Retina (tissue), 1 donor: Measurements from ENCODE around the gene ZNF391.
"Not testable (repeated sequence)": the region's sequence is repeated elsewhere in the genome, so short reads cannot be mapped to it uniquely, and the experiment has no call there.

Experiments
- DNase-seq: peaks from one replicate; pipeline ENCODE4 v3.0.0-alpha.2; 2016

ZNF391 gene

DNA sequence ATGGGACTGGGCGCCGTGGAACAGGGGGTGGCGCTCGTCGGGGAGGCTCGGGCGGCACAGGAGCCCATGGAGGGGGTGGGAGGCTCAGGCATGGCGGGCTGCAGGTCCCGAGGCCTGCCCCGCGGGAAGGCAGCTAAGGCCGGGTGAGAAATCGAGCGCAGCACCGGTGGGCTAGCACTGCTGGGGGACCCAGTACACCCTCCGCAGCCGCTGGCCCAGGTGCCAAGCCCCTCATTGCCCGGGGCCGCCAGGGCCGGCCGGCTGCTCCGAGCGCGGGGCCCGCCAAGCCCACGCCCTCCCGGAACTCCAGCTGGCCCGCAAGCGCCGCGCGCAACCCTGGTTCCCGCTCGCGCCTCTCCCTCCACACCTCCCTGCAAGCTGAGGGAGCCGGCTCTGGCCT is 36.3 kb downstream of the ZNF391 start:
- not testable (repeated sequence) for DNase-seq

DNA sequence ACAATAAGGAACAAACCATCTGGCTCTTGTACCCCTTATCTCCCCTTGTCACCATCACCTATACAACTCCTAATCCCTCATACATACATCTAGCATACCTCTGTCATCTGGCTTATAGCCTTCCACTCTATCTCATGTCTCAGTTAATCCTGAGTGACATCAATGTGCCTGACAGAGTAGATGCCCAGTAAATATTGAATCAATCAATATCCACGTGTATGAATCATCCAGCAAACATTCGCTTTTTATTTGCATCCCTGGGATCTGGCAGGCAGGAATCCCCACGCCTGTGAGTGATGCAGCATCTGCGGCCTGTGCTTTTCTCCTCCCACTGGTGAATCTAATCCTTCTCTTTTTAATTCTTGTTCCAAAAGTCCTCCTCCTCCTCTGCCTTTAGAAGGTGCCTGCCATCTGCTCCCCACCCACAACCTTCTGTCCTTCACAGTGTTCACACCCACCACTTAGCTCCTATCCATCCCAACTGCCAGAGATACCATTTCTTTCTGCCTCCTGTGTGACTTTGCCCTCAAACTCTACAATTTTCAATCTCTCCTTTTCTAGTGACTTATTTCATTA is 37.6 kb downstream of the ZNF391 start:
- DNase-seq = no peak

DNA sequence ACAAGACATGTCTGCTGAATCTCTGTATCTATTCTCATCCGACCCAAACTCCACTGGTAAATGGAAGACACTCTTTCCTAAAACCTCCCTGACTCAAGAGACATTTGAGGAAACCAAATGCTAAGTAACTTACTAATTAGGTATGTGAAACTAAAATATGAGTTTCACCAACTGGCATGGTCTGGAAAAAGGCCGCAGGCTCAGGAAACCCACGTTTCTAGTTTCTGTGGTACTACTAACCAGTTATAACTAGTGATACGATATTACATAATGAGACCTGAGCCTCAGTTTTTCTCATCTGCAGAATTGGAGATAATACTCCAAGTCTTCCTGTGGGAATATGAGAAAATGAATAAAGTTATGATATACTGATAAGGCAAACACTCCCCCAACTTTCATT is 39.9 kb downstream of the ZNF391 start:
- no peak for DNase-seq

DNA sequence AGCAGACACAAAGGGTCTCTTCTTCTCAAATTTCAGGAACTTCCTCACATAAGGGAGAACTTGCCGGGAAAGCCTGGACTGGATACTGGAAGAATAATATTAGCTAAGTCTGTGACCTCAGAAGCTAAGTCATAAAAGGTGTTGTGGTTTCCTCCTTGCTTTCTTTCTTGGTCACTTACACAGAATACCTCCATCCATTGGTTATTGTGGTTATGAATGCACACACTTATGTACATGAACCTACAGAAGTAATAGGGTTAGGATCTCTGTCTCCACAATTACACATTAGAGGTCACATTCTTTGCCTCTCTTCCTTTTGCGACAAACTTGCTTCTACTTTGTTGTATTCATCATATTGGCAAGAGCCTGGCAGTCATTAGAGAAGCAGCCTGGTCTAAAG is 40.4 kb downstream of the ZNF391 start:
- no peak for DNase-seq

DNA sequence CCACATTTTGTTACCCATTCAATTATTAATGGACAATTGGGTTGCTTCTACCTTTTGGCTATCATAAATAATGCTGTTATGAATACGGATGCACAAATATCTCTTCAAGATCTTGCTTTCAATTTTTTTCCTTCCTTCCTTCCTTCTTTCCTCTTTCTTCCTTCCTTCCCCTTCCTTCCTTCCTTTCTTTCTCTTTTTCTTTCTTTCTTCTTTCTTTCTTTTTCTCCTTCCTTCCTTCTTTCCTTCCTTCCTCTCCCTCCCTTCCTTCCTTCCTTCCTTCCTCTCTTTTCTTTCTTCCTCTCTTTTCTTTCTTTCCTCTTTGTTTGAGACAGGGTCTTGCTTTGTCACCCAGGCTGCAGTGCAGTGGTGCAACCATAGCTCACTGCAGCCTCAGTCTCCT is 45.2 kb downstream of the ZNF391 start:
- no peak for DNase-seq

DNA sequence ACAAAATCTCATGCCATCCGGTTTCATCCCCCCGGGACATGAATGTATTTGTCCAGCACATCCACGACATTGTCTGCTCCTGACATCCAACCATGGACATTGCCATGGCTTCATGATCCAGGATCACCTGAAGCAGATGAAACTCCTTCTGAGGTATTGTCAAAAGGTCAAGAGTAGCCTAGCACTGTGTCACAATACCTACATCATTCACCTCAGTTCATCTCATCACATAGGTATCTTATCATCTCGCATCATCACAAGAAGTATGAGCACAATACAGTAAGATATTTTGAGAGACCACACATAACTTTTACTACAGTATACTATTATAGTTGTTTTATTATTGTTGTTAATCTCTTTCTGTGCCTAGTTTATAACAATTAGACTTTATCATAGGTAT is 50.8 kb downstream of the ZNF391 start:
- DNase-seq = no peak

DNA sequence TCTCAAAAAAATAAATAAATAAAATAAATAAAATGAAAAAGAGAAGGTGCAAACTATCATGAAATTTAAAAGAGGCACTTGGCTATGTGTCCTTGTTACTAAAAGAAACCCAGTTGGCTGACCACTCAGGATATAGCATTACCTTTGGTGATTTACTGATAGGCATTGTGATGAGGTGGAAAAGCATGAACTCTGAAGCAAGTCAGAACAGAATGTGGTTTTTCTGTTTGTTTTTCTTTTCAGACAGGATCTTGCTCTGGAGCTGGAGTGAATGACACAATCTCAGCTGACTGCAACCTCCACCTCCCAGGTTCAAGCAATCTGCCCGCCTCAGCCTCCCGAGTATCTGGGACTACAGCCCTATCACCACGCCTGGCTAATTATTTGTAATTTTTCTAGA is 52.4 kb downstream of the ZNF391 start:
- no peak for DNase-seq

DNA sequence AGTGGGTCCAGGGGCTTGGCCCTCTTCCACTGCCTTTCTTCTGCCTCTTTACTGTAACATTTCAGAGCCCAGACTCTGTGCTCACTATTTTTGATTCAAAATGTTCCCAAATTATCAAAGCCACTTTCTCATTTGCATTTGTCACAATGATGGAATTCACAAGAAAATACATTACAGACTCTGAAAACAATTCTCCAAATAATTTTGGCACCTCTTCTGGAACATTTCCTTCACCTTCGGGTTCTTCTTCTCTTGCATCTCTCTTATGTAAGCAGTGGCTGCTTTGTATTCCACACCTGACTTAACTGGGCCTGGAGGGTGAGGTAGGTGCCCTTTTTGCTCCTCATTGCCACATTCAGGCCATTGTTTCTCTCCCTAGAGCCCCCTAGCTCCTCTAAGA is 54.4 kb downstream of the ZNF391 start:
- DNase-seq = no peak

DNA sequence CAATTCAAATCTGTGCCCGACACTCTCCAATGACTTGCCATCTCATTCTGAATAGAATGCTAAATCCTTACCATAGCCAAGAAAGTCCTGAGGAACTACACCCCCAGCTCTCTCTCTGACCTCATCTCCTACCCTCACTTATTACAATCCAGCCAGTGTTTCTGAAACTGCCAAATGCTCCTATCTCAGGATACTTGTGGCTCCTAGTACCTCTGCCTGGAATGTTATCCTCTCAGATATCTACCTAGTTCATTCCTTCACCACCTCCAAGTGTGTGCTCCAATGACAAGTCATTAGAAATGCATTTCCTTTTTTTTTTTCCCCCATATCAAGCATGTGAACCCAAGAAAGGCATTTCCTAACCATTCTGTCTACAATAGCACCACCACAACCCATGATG is 59.9 kb downstream of the ZNF391 start:
- no peak for DNase-seq

DNA sequence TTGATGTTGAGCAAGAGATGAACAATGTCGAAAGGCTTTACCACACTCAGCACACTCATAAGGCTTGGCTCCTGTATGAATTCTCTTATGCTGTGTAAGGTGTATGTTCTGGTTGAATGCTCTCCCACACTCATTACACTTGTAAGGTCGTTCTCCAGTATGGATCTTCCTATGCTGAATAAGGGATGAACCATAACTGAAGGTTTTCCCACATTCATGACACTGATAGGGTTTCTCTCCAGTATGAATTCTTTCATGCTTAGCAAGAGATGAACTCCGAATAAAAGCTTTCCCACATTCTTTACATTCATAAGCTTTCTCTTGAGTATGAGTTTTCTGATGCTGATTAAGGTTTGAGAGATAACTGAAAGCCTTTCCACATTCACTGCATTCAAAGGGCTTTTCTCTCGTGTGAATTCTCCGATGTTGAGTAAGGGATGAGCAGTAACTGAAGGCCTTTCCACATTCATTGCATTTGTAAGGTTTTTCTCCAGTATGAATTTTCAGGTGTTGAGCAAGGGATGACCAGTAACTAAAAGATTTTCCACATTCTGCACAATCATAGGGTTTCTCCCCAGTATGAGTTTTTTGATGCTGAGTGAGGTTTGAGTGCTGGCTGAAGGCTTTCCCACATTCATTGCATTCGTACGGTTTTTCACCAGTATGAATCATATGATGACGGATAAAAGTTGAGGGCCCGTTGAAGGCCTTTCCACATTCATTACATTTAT is 63.3 kb downstream of the ZNF391 start:
- no peak for DNase-seq

DNA sequence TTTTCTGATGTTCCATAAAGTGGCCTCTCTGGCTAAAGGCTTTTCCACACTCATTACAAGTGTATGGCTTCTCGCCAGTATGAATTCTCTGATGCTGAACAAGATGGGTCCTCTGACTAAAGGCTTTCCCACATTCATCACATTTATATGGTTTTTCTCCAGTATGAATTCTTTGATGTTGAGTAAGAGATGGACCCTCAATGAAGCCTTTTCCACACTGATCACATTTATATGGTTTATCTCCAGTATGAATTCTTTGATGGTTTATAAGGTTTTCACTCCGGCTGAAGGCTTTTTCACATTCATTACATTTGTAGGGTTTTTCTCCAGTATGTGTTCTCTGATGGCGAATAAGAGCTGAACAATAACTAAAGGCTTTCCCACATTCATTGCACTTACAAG is 63.9 kb downstream of the ZNF391 start:
- DNase-seq = no peak
